ENCODE results near the gene CRYL1.
A peak's percentile ranks its signal among the peaks of the same experiment; 100 is the strongest.
"Not testable (repeated sequence)": the region's sequence is repeated elsewhere in the genome, so short reads cannot be mapped to it uniquely, and the experiment has no call there.

The CRYL1 gene

DNA sequence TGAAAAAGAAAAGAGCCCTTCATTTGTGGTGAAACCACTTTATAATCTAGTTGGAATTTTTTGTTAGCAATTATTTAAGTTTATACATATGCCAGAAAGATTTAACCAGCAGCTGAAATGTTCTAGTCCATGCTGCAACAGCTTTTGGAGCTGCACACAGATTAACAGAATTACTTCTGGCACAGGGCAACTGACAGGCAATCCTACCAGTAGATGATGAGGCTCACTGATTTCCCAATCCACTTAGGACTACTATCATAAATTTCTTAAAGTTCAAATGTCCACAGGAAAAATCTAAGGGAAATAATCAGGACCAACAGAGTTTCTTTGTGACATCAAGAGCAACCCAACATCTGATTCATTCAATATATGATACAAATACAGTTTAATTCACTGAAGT lies 78.8 kb downstream of the CRYL1 start:
- DNase-seq, result no peak

DNA sequence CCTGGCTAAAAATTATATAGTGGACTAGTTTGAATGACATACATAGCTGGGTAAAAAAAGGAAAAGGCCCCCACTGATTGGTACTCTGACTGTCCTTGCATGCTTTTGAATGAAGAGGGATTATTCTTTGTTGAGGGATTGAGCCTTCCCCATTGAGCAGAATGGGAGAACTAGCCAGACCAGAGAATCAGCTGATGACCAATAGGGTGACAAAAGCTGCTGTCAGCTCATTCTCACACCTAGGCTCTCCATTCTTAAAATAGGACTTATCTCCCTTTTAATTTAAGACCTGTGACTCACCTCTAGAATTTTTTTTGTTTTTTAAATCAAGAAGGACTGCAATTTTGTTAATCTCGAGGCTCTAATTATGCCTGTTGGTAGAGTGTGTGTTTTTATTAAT lies 79.3 kb downstream of the CRYL1 start:
- no peak for DNase-seq

DNA sequence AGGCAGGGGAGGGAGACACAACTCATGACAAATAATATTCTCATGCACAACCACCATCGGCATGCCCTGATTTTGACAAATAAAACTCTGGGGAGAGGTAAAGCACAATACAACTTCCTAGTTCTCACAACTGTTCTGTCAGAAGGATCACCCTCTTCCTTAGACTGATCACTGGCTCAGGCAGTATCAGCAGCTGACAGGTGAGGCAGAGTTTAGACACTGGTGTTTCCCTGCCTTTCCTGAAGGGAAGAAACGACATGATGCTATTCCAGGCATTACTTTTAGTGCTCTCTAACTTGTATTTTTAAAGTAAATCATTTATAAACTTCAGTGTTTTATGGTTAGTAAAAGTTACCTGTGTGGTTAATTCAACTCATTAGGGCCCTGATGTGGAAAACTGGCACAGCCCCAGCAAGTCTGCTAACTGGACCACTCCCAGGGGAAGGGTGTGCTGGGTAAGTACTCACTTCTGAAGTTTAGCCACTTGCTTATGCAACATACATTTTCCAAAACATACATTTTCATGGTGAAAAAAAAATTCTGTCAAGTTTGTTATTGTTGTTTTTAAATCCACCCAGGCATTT lies 82.8 kb downstream of the CRYL1 start:
- DNase-seq, result no peak

DNA sequence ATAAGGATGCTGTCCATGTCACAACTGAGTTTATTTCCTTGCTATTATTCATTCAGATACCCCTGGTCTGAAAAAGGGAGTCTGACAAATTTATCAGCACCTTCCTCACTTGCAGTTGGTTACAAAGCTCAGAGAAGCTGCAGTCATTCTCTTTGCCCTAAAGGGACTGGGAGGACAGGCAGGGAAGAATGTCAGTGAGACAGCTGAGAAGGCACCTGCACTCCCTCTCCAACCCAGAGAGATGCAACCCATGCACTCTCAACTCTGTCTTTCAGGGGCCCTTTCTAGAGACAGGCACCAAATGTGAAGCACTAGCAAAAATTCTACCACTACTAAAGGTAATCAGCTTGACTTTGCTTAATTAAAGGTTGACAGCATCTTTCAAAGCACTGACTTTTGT lies 83.3 kb downstream of the CRYL1 start:
- no peak for DNase-seq

DNA sequence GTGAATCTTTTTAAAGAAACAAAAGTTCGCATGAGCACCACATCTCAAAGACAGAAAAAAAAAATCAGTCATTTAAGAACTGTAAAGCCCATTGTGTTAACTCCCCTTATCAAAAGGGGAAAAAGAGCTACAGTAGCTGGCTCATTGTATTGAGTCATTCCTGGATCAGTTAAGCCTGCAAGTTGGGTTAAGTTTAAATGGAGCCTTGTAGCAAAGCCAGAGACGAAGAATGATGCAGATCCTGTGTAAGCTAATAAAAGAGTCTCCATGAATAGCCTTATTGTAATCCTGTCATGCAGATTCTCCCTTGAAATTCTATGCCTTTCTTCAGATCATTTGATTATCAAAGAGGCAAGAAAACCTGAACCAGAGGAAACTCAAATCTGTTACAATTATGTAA lies 83.8 kb downstream of the CRYL1 start:
- DNase-seq, result no peak

DNA sequence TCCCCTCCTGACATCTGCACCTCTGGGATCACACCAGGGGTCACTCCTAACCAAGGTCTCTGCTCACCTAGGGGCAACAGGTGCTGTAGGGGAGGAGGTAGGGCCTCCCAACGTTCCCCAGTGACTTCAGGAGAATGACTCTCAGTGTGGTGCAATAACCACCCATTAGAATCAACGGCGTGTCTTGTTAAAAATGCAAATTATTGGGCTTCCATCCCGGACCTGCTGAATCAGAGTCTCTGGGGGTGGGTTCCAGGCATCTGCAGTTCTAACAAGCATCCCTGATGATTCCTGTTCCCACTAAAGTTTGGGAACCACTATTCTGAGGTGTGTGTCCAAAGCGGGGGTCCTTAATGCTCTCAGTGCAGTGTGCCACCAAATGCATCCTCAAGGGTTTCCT lies 84.6 kb downstream of the CRYL1 start:
- DNase-seq, result no peak

DNA sequence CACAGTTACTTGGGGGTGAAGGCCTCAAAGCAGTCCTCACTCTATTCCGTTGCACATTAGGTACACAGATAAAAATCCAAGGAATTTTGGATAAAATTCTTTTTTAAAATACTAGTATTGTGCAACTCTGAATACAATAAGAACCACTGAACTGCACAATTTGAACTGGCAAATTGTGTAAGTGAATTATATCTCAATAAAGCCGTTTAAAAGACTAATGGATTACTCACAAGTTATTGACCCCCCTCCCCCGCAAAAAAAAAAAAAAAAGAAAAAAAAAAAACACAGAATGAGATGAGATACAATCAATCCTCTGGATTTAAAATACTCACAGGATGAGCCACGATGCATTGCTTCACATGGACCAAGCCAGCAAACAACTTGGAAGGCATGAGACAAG lies 86.4 kb downstream of the CRYL1 start:
- no peak for DNase-seq

DNA sequence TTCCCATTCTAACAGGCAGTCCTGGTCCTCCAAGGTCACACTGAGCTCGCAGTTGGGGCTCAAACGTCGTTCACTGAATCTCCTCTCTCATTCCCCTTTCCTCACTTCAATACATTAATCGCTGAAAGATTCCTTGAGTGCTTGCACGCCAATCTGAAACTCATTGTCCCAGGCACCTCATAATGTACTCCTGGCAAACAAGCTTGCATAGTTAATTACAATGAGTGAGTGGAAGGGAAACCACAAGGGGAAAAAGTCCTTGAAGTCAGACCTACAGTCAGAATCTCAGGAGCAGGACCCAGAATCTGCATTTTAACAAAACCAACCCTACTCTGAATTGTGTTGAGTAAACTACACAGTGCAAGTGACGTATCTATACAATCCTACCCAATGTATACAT lies 86.9 kb downstream of the CRYL1 start:
- DNase-seq, result no peak

DNA sequence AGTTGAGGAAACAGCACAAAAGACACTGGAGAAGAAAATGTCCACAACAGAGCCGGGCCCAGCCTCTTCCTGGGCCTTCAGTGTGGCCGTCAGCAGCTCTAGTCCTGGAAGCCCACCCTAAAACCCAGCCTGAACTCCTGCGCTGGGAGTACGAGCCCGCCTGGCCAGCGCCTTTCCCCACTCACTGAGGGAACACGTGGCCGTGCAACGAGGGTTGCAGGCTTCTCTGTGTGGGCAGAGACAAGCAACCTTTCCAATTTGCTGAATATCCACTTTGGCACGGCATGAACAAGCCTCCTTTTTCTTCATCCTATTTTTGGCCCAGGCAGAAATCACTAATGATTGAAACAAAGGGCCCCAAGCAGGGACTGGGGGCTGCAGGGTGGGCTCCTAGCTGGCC lies 89.2 kb downstream of the CRYL1 start:
- no peak for DNase-seq

DNA sequence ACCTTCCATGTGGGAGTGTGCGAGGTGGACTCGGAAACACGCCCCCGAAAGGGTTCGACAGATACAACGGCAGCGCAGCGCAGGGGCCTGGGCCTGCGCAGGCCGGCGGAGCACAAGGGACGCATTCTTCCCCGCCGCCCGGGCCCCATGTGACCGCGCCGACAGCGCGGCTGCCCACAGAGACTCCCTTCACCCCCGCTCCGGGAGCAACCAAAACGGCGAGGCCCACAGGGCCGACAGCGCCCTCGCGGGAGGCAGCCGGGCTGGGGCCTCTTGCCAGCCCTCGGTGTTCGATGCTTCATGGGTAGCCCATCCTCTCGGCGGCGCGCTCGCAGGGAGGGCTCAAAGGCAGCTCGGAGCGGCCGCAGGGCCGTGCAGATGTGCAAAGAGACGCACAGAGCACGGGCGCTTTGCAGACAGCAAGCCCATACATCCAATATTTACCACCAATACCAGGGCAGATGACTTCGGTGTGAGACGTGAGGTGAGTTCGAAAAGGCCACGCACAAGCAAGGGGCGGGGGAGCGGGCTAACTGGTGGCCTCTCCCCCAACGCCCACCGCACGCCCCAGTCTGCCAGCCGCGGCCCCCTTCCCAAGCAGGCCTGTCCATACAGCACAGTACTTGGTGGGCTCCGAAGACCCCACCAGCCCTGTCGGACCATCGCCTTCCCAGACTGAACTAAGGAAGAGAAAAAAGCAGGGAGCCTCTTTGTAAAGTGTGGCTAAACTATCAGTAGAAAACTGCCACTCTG lies 89.9 kb downstream of the CRYL1 start:
- no peak for DNase-seq

DNA sequence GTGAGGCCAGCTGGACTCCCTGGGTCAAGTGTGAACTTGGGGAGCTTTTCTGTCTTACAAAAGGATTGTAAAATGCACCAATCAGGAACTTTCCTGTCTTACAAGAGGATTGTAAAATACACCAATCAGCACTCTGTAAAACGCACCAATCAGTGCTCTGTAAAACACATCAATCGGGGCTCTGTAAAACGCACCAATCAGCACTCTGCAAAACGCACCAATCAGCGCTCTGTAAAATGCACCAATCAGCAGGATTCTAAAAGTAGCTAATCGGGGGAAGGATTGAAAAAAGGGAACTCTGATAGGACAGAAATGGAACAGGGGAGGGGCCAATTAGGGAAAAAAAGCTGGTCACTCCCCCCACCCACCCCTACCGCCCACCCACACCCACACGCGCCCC lies 91.4 kb downstream of the CRYL1 start:
- not testable (repeated sequence) for DNase-seq

DNA sequence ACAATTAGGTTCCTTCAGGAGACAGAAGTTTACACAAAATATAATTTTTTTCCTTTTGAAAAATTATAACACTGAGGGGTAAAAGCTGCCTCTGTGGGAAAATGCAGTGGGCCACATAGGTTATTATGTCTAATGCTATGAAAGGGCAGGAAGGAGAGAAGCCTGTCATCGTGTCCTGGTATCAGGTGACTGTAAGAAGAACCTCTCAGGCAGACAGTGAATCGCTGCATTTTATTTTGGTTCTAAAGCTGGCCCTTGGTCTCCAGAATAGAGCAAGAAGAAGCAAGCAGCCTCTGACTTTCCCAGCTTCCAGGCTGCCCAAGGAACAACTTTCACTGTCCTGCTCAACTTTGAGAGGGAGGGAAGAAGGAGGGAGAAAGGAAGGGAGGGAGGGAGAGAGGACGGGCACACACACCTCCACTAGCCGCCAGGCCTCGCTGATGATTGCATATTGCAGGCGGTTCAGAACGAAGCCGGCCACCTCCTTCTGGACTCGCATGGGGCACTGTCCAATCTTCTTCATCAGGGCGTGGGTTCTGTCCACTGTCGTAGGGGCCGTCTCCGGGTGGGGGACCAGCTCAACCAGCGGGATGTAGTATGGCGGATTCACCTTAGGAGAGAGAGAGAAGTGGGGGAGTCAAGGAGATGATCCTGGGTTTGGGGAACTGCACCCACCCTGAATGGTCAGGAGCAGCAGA lies 93.8 kb downstream of the CRYL1 start:
- DNase-seq, result no peak

DNA sequence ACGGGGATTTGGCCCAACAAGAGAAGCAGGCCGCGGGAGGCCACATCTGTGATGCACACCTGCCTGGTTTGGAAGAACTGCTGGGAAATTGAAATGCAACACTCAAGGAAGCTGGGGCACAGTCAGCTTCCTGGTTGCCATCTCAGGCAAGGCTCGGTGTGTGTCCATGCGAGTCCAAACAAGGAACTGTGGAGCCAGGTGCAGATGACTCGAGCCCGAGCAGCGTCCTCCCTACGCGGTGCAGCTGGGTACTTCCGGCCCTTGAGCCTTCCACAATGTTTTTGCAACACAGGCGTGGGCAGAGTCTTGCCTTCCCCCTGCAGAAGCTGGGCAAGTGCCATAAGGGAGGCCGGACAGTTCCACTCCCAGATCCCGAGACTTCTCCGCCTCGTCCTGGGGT lies 94.6 kb downstream of the CRYL1 start:
- no peak for DNase-seq

DNA sequence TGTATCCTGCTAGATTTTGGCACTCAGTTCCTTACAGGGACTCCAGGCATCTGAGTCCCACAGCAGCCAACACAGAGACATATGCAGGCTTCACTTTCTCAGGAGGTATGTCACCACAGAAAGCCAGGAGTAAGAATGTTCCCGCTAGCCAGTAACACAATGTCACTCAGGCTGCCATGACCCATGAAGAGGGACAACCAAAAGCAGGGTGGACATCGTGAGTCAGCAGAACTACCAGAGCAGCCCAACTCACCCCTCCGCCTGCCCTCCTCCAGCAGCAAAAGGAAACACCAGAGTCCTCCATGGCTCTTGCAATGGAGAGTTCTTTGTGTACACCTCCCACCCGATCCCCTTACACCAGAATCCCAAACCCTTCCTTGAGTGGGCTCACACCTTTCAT lies 95.4 kb downstream of the CRYL1 start:
- DNase-seq, result no peak

DNA sequence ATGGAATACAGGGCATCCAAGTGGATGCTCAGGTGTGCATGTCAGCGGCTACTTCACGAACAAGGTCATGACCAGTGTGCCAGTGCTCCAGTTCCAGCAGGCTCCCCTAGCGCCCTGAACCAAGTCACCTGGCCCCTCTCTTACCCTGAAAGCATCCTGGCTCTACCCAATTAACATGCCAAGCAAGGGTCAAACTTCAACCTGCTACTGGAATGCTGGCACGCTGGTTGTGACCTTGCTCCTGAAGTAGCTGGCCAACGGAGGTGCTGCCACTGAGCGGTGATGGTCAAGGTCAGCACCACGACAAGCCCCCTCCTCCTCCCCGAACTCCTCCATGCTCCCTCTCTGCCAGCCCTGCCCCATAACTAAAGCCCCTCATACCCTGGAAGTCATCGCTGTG lies 96.0 kb downstream of the CRYL1 start:
- DNase-seq, result no peak

DNA sequence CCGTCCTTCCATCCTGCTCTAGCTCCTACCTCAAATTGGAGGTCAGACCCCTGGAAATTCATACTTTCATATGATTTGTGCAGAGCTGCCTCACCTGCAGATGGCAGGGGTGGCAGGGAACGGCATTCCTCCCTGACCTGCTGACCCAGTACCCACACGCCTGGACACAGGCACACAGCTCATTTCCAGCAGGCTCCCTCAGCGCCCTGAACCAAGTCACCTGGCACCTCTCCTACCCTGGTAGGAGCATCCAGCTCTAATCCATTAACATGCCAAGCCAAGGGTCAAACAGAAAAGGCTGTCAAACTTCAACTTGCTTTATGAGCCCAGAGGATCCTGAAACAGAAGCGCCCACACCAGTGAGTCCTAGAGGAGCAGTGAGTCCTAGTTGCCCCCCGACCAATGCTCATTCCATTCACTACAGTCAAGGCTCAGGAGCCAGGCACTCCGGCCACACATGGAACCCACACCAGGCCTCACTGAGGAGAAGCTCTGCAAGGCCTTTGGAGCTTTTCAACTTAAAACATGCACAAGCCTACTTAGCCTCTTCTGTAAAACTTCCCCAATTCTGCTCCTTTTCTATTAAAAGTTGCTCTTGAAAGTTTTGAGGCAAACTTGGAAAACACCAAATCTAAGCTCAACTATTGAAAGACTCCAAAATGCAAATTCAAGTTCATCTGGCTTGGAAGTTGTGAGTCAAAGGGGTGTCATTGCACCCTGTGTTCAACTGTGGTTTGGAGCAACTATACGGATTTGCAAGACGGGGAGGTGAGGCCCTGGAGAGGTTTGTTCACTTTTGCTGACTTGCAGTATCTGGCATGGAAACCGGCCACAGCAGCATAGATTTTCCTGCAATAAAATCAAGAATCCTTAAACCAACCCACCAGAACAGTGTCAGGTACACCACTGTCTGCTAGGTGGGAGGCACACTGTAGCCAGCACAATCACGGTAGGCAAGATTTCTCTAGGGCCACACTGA lies 96.7 kb downstream of the CRYL1 start:
- no peak for DNase-seq

DNA sequence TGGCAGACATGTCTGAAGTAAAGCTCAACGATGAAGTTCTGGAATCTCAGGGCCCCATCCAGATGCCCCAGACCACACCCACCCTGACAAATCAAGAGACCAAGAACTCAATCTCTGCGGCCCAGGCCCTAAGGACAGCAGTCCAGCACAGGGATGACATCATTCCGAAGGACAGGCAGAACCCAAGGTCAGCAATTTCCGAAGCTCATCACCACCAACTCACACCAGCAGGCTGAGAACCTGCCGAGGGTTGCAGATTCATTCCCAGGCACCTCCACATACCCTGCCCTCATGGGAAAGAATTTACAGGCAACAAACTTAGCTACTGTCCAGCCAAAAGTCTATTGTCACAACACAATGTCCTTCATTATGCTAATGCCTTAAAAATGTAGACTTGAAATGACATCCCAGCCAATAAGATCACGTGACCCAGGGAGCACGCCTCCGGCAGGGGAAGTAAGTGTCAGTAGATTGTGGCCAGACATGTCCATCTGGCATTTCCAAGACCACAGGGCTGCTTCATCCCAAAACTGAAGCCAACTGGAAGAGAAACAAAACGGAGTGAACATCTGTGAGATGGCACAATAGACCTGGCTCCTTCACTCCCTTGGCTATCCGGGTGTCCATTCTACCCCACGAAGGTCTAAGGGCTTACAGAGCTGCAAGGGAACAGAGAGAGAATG lies 98.8 kb downstream of the CRYL1 start:
- DNase-seq, result no peak

DNA sequence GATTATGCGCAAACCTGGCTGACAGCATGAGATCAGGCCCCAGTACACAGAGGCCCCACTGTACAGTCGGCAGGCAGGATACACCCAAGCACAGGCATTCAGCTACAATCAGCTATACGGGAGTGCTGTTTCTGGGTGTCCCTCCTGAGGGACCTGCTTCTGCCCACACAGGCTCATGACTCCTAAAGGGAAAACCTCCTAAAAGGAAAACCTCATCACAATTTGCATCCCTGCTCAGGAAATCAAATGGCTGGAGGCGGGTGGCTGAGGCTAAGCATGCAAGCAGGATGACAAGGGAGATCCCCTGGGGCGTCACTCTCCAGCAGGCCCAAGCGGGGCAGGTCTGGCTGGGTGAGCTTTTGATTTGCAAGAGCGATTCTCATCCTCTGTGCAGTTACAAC lies 99.8 kb downstream of the CRYL1 start:
- no peak for DNase-seq

DNA sequence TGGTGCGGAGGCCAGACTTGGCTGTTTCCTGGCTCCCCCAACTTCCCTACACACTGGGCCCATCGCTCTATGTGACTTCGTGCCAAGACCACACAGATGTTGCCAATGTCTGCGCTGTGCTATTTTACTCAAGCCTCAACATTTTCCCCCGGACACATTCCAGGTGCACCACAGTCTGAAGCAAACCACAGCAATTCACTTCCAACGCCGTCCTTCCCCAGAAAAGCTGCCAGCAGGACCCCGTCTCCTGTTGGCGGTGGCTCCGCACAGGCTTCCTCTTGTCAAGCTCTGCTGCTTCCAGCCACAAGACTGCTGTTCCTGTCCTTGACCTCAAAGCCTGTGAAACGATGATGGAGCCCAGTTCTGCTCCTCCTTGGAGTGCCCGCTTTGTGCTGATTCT lies 100.7 kb downstream of the CRYL1 start:
- peak; percentile 86 for DNase-seq

DNA sequence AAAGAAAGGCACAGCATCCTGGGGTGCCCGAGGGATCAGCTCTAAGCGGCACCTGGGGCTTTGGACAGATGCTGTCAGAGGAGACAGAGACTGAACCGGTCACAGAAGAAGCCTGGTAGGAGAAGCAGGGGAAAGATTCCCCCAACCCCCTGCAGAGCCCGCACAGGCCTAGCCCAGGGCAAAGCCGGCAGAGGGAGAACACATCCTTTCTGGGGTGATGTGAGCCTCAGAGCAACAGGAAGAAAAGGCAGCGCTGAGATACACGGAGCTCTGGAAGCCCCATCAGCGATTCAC lies 101.2 kb downstream of the CRYL1 start:
- no peak for DNase-seq

DNA sequence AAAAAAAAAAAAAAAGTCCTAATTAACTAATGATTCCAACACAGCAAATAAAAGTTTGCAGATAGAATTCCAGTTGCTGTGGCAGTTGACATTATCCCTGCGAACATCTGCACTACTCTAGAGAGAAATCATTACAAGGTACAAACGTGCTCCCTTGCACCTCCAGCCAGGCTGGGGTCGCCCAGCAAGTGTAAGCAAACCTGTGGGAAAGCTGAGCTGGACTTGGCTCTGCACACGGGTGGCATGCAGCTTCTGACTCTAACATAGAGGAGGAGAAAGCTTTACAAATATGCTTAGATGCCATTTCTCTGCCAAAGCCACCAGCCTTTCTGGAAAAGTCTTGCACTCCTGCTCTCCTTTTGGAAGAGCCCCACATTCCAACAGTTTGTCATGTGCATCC lies 103.3 kb downstream of the CRYL1 start:
- DNase-seq, result no peak

DNA sequence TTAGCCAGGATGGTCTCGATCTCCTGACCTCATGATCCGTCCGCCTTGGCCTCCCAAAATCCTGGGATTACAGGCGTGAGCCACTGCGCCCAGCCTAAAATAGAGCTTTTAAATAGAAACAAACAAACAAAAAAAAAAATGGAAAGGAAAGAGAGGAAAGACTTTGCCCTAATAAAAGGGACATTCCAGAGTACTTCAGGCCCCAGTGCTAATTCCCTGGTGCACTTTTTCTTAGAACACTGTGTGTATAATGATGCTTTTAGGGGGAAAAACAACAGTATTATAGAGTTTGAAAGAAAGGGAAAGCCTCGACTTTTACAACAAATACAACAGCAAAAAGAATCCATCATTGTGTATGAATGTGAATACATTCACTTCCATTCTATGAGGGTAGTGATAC lies 104.7 kb downstream of the CRYL1 start:
- DNase-seq, result no peak

DNA sequence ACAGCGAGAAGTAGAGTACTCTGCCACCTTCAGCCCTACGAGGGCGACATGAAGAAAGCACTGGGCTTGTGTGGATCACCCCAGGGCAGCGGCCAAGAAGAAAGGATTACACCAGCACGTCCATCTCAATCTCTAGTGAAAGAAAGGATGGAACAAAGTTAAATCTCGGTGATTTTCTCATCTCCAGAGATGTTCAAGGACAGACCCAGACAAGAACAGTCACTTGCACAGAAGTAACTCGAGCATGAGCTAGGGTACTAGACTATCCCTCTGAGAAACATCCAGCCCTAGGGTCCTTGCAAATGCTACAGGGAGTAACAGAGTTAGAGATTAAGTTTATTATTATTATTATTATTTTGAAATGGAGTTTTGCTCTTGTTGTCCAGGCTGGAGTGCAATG lies 106.7 kb downstream of the CRYL1 start:
- DNase-seq, result no peak
